Activated T-cell treated with anti-CD3 and anti-CD28 coated beads for 1 hour (primary cell): ENCODE measurements around the gene GNG7.
"Not testable (repeated sequence)": the region's sequence is repeated elsewhere in the genome, so short reads cannot be mapped to it uniquely, and the experiment has no call there.

Source experiments
- DNase-seq: peaks from one replicate; pipeline ENCODE4 v3.0.0-alpha.2; 2020; ENCODE audit warnings: low read depth

The GNG7 gene

DNA sequence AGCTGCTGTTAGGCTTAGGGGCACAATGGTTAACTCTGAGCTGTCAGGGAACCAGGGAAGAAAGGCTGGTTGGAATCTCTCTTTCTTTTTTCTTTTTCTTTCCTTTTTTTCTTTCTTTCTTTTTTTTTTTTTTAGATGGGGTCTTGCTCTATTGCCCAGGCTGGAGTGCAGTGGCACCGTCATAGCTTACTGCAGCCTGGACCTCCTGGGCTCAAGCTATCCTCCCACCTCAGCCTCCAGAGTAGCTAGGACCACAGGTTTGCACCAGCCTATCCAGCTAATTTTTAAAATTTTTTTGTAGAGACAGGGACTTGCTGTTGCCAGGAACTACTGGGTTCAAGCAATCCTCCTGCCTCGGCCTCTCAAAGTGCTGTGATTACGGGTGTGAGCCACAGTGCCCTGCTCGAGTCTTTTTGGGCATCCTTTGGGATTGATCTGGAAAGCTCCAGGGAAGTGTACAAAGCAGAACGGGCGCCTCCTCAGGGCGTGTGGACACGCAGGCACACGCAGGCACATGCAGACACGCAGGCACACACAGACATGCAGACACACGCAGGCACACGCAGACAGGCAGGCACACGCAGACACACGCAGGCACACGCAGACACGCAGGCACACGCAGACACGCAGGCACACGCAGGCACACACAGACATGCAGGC is 127.4 kb downstream of the GNG7 start:
- DNase-seq = no peak

DNA sequence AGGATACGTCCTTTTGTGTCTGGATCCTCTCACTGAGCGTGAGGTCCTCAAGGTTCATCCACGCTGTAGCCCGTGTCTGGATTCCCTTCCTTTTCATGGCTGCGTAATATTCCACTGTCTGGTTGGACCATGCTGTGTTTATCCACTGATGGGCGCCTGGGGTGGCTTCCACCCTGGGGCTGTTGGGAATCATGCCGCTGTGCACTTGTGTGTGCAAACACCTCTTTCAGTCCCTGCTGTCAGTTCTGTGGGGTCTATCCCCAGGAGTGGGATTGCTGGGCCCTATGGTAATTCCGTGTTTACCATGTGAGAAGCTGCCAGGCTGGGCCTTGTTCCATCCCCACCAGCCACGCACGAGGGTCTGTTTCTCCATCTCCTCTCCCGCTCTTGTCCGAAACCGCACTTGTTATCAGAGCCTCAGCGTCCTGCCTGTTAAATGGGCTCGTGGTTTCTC is 128.0 kb downstream of the GNG7 start:
- no peak for DNase-seq

DNA sequence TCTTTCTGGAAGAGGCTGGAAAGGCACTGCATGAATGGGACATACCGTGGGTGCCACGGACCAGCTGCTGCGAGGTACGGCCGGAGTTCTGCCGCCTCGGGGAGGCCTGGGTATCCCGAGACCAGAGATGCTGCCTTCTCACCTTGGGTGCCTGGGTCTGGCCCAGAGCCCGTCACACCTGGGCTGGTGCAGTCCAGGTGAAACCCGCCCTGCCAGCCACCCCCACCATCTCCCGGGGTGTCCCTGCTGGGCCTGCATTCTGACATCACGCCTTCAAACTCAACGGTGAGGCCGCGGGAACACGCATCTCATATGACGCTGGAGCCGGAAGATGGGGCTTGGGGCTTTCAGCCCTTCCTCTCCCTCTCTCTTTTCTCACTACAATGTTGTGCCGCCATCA is 128.6 kb downstream of the GNG7 start:
- no peak for DNase-seq

DNA sequence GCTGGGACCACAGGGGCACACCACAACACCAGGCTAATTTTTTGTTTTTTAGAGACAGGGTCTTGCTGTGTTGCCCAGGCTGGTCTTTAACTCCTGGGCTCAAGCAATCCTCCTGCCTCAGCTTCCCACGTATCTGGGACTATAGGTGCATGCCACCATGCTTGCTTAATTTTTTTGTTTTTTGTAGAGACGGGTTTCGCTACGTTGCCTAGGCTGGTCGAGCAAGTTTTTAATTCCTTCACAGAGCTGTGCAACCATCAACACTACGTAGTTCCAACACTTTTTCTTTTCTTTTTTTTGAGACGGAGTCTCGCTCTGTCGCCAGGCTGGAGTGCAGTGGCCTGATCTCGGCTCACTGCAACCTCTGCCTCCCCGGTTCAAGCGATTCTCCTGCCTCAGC is 130.3 kb downstream of the GNG7 start:
- DNase-seq = not testable (repeated sequence)

DNA sequence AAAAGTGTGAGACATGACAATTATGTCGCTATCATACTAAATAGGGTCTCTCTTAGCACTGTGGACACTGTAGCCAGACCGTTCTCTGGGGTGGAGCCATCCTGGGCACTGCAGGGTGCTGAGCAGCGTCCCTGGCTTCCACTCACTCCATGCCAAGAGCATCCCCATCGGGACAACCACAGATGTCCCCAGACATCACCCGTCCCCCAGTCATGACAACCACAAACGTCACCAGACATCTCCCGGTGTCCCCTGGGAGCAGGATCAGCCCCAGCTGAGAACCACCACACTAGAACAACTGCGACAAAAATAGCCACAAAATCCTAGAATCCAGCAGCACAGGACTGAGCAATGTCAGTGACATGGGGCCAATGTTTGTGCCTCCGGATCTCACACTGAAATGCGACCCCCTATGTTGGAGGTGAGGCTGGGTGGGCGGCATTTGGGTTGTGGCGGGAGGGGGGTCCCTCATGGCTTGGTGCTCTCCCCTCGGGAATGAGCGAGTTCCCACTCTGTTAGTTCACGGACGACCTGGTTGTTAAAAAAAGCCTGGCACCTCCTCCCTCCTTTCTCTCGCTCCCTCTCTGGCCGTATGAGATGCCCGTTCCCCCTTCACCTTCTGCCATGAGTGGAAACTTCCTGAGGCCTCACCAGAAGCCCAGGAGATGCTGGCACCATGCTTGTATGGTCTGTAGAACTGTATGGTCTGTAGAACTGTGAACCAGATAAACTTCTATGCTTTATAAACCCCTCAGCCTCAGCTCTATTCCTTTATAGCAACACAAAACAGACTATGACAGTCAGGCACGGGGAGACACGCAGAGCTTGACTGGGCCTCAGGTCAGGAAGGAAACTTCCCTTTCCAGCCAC is 132.7 kb downstream of the GNG7 start:
- DNase-seq = no peak

DNA sequence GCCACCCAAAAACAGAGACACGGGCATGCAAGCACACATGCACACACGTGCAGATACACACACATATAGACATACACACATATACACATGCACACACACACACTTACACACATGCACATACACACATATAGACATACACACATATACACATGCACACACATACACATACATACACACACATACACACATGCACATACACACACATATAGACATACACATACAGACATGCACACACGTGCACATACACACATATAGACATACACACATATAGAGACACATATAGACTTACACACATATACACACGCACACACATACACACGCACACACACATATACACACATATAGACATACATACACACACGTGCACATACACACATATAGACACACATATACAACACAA is 134.5 kb downstream of the GNG7 start:
- DNase-seq = no peak

DNA sequence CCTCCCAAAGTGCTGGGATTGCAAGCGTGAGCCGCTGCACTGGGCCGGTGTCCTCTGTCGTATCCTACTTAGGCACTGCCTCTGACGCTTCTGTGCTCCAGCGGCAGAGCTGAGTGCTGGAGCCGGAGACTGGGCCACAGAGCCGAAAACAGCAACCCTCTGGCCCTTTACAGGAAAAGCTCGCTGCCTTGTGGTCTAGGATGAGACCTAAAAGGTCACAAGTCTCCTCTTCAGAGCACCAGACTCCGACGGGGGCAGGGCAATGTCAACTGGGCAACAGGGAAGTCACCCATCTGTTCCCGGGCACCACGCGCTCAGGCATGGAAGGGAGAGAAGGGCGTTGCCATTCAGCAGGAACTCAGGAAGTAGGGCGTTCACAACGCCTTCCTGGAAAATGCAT is 134.9 kb downstream of the GNG7 start:
- DNase-seq = no peak

DNA sequence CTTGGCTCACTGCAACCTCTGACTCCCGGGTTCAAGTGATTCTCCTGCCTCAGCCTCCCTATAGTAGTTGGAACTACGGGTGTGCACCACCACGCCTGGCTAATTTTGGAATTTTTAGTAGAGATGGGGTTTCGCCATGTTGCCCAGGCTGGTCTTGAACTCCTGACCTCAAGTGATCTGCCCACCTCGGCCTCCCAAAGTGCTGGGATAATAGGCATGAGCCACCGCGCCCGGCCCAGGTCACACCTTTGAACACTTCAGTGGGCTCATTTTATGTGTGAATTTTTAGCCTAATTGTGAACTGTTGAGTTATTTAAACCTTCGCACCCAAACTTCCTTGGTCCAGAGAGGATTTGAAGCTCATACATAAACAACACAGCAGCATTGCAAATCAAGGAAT is 138.9 kb downstream of the GNG7 start:
- not testable (repeated sequence) for DNase-seq

DNA sequence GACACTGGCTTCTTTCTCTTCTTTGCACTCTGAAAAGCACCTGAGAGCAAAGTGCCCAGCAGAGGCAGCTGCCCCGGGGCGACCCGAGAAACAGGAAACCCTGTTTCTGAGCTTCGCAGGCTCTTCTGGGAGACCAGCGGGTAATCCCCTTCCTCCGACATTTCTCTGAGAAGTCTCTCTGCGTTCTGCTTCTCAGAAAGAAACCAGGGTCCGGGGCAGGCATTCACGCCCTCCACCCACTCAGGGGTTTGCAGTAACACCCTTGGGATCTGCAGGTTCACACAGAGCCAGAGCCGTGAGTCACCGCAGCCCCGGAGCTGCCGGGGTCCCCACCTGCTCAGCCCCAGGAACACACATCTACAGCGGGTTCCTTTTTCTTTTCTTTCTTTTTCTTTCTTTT is 140.6 kb downstream of the GNG7 start:
- DNase-seq = peak; percentile 49

DNA sequence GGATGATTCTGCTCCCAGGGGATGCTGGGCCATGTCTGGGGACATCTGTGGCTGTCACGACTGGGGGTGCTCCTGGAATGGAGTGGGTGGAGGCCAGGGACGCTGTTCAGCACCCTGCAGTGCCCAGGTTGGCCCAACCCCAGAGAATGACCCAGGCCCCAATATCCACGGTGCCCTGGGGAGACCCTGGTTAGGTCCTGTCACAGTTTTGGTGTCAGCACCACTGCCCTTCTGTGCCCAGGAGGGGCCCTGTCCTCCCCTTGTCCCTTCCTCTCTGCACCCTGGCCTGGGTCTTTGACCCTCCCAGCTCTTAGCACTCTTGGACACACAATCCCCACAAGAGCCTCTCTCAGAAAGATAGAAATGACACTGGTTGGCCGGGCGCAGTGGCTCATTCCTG is 141.3 kb downstream of the GNG7 start:
- no peak for DNase-seq

DNA sequence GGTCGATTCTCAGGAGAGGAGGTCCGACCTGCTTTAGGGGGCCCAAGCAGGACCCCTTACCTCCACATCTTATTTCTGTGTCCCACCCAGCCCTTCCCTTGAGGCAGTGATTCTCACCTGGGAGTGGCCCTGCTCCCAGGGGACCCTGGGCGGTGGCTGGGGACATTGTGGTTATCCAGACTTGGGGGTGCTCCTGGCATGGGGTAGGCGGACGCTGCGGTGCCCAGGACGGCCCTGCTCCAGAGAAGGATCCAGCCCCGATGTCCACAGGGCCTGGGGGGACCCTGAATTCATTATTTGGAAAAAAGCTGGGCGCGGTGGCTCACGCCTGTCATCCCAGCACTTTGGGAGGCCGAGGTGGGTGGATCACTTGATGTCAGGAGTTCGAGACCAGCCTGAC is 142.1 kb downstream of the GNG7 start:
- DNase-seq = no peak

DNA sequence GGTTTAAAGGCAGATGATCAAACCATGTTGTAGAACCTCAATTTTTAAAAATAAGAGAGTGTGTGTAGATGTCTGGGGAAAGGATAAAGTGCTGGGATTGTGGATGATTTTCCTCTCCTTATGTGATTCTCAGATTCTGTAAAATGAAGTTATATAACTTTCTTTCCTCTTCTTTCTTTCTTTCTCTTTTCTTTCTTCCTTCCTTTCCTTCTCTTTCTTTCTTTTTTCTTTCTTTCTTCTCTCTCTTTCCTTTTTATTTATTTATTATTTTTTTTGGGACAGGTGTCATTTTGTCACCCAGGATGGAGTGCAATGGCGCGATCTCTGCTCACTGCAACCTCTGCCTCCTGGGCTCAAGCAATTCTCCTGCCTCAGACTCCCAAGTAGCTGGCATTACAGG is 144.0 kb downstream of the GNG7 start:
- no peak for DNase-seq

DNA sequence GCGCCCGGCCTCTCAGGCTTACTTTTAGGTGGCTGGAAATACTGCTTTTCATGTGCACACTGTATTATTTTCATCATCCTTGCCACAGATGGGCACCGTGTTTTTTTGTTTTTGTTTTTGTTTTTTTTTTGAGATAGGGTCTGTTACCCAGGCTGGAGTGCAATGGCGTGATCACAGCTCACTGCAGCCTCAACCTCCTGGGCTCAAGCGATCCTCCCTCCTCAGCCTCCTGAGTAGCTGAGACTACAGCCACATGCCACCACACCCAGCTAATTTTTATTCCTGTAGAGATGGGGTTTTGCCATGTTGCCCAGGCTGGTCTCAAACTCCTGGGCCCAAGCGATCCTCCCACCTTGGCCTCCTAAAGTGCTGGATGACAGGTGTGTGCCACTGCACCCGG is 144.4 kb downstream of the GNG7 start:
- DNase-seq = not testable (repeated sequence)

DNA sequence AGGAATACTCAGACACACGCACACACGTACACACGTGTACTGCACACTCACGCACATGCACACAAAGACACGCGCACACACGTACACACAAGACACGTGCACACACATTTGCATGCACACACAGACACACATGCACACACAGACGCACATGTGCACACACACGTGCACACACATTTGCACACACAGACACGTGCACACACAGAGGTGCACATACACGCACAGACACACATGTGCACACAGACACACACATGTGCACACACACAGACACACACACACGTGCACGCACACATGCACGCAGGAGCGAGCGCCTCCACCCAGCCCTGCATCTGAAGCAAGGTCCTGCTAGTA is 145.4 kb downstream of the GNG7 start:
- DNase-seq = no peak

DNA sequence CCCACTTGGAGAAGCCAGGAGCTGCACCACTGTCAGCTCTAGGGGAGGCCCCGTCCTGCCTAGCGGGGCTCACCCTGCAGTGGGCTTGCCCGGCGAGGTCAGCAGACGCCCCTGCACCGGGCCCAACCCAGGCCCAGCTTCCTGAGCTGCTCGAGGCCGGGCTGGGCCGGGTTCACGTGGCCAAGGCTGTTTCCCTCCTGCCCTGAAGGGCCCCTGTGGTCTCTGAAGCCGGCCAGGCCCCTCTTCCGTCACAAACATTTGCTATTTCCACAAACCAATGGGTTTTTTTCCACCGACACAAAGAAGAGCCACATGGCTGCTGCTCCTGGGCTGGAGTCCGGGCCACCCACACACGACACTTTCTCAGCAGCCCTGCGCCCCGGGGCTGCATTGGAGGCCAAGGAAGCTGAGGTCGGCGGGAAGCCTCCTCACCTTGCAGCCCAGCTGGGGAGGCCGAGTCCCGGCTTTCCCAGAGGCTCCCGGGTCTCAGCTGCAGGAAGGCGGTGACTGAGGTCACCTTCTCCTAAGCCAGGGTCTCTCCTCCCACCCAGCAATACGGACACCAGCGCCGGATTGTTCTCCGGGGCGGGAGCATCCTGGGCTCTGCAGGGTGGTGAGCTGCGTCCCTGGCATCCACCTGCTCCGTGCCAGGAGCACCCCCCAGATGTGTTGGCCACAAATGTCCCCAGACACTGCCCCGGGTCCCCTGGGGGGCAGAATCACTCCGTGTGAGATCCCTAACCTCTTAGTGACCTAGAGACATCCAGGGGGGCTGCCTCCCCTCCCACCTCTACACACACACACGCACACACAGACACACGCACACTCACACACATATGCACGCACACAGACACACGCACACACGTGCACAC is 146.0 kb downstream of the GNG7 start:
- DNase-seq = no peak

DNA sequence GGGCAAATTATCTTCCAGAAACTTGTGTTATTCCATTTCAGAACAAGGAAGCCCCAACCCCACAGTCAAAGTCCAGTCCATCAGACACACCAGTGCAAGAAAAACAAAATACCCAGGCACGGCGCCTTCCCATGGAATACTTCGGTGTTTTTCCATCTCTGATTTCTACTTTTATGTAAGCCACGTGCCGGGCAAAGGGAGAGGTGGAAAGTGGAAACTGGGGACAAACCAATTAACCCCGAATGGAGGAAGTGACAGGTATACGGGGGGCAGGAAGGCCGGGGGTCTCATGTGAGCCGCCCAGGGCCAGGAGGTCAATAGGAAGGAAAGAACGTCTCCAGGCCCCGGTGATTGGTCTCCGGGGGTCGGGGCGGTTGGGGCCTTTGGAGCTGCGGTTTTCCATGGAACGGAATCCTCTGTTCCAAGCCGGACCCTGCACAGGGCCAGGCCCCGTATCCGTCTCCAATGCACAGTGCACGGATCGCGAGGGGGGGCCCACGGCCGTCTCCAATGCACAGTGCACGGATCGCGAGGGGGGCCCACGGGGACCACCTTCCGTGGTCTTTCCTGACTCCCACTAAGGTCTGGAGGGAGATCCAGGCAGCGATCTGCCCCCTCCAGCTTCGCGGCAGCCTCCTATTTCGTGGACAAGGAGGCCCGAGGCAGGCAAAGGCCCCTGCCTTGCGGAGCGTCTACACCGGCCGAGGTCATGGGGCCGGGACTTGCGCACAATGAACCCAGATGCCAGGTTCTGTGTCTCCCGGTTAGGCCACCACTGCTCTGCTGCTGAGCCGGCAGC is 146.9 kb downstream of the GNG7 start:
- no peak for DNase-seq

DNA sequence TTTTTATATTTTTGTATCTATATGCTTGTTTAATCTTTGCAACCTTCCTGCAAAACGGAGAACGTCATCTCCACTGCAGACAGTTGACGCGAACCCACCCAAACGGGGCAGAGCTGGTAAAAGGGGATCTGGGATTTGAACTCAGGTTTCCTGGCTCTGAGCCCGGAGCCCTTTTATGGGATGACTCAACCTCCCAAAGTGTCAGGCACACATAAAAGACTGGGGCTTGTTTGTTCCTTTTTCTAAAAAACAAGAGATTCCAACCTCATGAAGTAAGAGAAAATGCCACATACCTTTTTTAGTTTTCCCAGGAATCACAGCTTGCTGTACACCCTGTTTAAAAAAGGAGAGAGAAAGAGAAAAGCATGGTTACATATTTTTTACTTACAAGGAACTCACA is 147.6 kb downstream of the GNG7 start:
- no peak for DNase-seq

DNA sequence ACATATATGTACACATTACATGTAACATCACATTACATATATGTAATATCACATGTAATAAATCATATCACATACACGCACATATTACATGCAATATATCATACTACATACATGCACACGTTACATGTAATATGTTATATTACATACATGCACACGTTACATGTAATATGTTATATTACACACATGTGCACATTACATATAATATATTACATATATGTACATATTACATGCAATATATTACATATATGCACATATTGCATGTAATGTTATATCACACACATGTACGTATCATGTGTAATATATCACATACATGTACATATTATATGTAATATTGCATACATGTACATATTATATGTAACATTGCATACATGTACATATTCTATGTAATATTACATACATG is 149.0 kb downstream of the GNG7 start:
- DNase-seq = no peak

DNA sequence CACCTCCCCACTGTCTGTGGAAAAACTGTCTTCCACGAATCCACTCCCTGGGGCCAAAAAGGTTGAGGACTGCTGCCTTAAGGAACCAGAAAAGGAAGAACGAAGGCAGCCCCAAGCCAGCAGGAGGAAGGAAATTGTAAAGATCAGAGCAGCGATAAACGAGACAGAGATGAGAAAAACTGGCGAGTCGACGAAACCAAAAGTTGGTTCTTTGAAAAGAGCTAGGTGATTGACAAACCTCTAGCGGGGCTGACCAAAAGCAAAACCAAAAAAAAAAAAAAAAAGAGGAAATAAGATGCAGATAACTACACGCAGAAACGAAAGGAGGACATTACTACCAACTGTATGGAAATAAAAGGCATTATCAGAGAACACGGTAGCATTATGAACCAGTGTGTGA is 149.6 kb downstream of the GNG7 start:
- DNase-seq = peak; percentile 21

DNA sequence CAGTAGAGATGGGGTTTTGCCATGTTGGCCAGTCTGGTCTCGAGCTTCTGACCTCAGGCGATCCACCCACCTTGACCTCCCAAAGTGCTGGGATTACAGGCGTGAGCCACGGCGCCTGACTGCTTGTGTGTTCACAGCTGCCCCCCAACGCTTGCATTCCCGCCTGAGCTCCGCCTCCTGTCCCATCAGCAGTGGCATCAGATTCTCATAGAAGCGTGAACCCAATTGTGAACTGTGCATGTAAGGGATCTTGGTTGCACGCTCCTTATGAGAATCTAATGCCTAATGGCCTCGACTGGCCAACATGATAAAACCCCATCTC is 150.7 kb downstream of the GNG7 start:
- no peak for DNase-seq

DNA sequence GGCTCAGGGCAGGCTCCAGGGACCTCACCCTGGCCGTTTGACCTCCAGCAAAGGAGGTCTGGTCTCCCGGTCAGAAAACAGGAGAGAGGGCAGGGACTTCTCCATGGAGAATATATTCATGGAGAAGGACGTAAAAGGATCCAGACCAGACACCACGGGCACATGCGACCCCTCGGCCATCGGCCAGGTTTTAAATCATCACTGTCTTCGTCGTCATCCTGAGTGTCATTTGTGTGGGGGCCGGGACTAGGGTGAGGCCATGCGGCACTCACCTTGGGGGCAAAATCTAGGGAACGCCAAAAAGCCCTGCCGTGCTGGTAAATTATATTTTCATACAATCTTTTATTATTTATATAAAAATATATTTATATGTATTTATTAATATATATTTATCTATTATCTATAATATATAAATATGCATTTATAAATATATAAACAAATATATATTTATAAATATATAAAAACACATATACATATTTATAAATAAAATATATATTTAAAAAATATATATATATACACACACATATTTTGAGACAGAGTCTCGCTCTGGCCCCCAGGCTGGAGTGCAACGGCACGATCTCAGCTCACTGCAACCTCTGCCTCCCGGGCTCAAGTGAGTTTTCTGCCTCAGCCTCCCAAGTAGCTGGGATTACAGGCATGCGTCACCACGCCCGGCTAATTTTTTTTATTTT is 151.2 kb downstream of the GNG7 start:
- DNase-seq = no peak
